HG03575 (cell line): Measurements from ENCODE around the gene PCDH19.

ENCODE experiments used
- ATAC-seq: cut with Tn5 transposase; IDR thresholded peaks from one replicate; pipeline ENCODE4 v1.9.1; 2021; ENCODE audit not compliant: unreplicated experiment, insufficient number of reproducible peaks, low FRiP score; ENCODE audit errors: extremely low read depth

The PCDH19 gene

DNA sequence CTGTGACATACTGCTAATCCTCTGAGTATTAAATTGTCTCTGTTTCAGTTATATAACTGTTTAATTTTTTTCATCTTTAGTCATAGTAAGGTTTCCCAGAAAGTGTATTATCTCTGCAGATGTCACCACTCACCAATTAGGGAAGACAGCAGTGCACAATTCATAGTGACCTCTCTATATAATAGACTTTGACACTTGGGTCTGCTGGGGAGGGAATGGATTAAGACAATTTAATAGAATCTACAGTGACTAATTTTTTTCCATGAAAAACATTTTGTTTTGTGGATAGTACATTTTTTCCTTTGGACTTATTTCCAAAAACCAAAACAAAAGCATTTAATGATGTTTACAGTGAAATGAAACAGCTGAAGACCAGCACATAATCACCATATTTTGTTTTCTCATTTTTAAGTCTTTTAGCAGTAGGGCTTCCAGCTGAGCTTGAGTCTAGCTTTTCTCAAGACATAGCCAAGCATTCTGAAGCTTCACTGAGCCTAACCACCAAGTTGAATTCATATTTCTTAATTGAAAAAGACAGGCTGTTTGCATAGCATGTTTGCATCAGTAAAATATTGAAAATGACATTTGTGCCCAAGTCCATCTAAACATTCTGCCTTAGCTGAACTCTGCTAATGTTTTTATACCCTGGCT, 69.5 kb downstream of the PCDH19 start:
- ATAC-seq: no peak

DNA sequence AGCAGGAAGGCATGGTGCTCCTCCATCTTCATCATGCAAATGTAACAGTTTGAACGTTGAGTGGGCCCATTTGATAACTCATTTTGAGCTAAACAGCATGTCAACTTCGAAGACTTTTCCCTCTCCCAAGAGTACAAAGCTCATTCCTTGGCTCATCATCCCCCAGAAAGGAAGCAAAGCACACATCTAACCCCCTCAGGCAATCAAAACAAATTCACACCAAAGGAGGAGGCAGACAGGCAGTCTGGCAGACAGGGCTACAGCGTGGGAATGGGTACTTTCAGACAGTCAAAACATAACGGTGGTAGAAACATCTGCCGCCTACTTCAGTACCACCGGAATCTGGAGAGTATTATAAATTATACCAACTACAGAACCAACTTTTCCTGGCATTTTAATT, 81.7 kb downstream of the PCDH19 start:
- no peak for ATAC-seq

DNA sequence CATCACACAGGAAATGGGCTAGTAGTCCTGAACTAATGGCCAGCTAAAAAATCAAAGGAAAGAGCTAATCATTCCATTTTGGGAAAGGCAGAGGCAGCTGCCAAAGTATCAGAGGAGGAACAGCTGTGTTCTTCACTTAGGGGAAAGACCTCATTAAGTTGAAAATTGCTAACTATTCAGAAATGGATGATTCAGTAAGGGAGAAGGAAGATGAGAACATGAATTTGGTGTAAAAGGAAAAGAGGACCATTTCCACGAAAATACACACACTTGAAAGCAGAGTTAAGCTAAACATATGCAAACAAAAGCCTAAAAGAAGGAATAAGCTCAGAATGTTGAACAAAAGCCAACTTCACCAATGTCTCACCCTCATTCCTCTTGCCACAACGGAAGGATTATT, 90.4 kb downstream of the PCDH19 start:
- no peak for ATAC-seq

DNA sequence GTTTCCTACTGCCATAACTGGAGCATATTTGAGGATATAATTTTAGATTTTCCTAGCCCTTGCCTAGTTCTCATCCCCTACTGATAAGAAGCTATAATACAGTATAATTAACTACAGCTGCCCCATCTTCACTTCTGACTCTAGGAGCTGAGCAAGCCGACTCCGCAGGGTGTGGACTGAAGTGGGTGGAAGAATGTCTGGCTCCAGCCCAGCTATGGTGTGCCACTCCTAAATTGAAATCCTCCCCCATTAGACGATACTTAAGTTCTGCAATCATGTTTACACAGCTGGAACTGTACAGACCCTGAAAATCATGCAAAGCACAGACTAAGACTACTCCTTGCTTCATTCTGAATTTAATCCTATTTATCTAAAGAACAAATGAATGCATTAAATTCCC, 93.1 kb downstream of the PCDH19 start:
- no peak for ATAC-seq

DNA sequence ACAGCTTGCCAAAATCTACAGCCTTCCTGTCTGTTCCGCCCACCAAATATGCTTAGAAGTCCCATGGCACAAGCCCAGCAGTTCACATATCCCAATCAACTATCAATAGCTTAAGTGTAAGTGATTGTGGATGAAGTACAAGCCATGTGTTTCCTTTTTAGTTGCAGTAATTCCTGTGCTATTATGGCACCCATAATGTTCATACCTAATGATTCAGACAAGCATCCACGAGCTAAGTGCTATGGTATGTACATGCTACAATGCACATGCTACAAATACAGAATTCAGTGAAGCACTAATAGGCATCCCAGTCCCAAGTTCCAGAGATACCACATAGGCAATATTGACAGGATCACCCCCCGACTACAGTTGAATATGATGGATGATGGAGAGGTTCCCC, 94.5 kb downstream of the PCDH19 start:
- ATAC-seq: no peak

DNA sequence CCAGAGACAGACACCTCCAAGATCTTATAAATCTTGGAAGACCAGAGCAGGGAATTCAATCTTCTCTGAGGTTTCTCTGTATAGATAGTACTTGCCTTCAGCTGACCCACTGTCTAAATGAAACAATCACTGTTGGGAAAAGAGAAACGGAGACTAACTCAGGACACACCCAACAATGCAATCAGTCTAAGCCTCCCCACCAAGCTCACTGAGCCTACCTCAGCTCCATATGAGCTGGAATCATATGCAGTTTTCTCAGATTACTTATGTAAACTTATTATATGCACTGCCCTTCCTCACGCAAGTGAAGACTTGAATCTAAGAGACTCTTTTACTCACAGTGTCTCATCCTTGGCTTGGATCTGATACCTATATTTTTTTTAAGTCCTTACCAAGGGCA, 110.5 kb downstream of the PCDH19 start:
- no peak for ATAC-seq

DNA sequence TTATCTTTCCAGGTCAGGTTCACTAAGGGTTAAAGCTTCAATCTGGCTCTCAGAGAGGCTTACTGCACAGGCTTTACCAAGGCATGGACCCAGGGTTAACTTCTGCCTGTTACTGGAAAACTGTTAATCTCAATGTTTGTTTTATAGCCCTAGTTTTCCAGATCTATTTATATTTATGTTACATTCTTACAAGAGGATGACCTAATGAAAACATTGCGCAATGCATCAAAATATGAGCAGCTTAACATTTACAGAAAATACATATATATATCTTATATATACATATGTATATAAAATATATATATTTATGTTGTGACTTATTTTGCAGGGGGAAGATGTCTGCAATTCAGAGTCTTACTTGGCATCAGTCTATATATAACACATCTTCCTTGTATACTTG, 112.3 kb downstream of the PCDH19 start:
- no peak for ATAC-seq

DNA sequence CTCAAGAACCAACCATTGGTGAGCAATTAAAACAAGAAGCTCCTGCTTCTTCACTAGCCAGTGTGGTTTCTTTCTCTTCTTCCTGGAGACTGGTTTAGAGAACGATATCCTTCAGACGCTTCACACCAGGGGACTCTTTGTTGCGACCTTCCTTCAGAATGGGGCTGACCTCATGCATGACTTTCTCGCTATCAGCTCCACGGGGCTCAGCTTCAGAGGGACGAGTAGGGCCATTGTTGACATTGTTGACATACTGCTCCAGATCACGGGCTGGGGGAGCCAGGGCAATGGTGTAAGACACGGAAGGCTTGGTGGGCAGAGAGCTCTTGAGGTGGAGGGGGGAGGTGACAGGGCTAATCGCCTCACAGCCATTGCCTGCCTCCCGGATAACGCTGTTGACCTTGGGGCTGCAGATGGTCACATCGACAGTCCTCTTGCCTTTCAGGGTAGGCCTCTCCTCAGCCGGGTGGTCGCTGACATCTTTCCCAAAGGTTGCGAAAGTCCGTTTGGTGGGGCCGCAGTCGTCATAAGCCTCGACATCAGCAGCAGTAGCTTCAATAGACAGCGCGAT, 113.8 kb downstream of the PCDH19 start:
- no peak for ATAC-seq

DNA sequence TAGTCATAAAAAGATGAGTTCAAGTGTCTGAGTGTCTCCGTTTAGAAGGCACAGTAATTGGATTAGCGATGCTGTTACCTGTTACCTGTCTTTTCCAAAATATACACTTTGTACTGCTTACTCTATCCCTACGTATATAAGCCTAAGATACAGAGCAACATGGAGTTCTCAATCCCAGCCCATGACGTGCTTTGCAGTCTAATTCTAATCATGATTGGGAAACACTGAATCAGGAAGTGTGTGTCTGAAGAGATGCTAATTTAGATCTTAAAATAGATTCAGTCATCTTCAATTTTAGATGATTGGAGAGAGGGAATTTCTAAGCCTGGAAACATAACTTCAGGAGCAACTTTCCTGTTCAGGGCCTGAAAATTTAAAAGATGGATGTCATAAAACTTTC, 115.1 kb downstream of the PCDH19 start:
- ATAC-seq: no peak

DNA sequence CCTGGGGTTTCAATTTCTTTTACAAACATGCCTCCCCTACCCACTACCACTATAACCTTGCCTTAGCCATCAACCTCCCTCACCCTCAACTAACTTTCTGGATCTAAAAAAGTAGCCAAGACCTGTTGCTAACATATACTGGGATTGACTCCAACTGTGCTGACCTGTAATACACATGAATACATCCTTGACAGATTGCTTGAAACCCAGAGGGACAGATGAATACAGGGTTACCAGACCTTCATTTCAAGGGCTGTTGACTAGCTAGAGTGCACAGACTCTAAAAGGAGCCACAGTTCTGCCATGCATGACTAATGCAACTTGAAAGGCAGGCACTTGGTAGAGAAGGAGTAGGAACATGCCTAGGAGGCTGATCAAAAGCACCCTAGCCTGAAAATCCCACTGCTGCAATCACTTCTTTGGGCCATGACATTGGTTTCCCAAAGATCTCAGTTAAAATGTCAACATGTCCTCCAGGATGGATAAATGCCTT, 121.0 kb downstream of the PCDH19 start:
- no peak for ATAC-seq

DNA sequence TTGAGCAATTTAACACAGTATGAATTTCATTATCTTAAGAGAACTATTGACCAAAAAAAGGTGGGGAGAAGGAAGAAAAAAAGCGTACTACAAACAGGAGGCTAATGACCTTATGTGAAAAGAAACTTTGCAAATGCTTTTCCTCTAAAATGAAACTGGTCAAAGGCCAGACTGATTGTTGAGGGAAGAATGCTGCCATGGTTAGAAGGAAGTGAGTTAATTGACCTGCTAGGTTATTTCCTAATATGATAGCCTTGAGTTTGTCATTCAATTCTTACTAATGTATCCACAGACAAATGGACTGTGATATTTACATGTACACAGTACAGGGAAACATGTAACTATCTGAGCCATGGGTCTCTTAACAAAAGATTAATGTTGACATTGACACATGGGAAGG, 132.8 kb downstream of the PCDH19 start:
- ATAC-seq: no peak

DNA sequence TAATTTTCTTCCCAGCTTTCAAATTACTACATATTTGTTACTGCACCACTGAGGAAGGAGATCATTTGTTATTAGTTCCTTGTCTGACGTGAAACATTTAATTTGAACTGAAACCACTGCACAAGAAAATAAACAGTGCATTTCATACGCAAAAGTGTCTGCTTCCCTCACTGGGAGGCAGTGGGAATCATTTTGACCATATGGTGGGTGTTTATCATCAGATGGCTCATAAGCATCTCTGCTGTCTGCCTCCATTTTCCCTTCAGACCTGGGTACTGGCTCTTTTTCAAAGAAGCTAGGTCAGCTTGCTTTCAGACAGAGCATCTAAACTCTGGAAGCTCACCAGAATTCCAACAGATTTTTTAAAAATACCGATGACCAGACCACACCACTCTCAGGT, 135.2 kb downstream of the PCDH19 start:
- ATAC-seq: no peak

DNA sequence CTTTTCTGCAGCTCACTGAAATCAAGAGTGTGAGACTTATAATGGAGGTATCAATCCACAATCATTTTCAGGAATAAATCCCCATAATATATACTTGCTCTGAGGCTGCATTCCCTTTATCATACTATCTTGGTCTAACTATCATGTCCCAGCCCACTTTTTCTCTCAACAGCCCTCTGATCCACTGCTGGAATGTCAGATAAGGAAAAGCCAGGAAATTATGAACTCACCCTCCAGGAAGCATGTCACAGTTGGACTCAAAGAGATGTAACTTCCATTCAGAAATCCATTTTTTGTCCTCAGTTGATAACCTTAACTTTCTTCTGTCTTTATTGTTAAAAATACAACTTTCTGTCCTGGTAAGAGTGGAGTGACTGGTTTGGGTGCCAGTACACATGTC, 144.9 kb downstream of the PCDH19 start:
- no peak for ATAC-seq

DNA sequence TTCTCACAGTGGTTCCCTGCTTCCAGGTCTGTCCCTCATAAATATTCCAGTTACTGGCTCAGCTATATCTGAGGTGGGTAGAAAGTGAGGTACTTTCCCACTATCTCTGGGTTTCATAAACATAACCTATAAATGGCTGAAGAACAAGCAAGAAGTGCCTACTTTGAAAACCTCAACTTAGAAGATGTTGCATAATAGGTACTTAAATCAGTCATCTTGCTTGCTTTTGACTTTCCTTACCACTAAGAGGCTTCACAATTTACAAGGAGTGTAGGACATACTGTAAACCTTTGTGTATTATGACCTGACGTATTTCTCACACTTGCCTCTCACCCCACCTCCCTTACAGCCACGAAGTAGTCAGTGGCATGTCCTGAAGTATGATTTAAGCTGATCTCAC, 145.9 kb downstream of the PCDH19 start:
- peak; percentile 98 for ATAC-seq

DNA sequence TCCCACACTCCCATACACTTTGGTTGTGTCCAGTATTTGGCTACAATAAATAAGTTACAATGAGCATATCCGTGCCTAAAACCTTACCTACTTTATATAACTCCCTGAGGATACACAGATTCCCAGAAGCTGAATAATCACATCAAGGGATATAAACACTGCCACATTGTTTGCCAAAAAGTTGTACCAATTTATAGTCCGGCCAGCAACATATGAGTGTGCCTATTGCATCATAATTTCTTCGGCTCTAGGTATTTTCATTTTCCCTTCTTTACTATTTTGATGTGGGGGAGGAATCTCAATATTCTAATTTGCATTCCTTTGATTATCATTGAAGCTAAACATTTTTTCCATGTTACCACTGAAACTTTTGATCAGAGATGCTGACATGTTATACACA, 146.4 kb downstream of the PCDH19 start:
- no peak for ATAC-seq

DNA sequence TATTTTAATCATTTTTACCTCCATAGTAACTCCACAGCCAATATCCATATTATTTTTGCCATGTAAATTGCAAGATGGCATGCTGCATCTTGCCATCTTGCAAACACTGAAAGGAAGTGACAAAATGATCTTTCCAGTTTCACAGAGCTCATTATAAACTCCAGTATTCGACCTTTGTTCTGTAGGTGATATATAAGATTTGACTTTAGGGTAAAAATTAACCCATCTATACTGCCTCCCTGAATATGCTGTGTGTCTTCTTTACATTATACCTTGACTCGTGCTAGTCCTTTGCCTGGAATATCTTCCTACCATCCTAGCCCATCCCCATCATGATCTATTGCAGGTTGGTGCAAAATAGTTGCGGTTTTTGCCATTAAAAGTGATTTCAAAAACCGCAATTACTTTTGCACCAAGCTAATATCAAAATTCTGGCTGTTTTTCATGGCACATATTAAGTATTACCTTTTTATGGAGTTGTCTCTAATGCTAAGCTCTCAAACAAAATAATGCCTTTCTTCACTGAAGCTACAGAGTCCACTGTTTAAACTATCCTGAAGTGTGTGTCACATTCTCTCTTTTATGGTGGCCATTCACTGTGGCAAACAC, 161.1 kb downstream of the PCDH19 start:
- ATAC-seq: no peak

DNA sequence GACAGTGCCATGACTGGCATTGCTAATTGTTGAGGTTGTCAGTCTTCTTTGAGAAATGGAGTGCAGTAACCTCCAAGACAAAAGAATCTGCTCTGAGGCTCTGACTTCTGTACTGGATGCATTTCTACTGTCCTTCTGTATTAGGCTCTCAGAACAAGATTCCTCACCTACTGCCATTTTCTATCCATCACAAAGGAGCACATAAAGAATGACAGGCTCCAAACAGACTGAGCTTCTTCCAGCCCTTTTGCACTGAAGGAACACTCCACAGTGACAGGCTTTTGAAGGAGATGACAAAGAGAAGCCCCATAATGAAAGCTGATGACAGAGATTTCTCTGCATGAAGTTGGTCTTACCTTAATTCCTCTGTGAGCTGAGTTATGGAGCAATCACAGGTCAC, 162.2 kb downstream of the PCDH19 start:
- no peak for ATAC-seq

DNA sequence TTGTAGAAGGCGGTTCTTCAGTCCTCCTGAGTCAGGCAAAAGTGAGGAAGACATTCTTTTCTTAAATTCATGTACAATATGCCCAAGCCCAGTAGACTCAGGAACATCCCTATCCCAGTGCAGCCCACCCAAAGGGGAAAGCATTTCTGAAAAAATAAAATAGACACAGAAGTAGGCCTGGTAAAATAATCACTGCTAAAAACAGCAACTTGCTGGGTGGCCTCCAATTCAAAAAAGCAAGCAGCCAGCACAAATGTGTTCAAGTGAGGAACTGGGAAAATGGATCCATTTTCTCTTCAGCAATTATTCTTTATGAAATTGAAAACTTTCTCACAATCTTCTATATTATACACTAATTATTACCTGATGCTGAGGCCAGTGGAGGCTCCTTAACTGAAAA, 165.4 kb downstream of the PCDH19 start:
- no peak for ATAC-seq
